Aorta (tissue), 5 donors: ENCODE results near the gene SERPINB1. TPM values are rescaled to one million over a fixed set of nuclear protein-coding genes. Genes with fewer than 3 reads are reported as not detected.
"Not testable (repeated sequence)": the region's sequence is repeated elsewhere in the genome, so short reads cannot be mapped to it uniquely, and the experiment has no call there.

ENCODE experiments used
- ATAC-seq: fragments of 200-7000 bp; cut with Tn5 transposase; one replicate; pipeline ENCODE4 v1.9.1; 2022; ENCODE audit warnings: moderate library complexity; ENCODE audit not compliant: low FRiP score
- DNase-seq, 2 donors: peaks; one replicate each; pipeline ENCODE4 v3.0.0-alpha.2; 2020
- H3K27ac ChIP-seq, 2 donors: one replicate each; pipeline ENCODE4 v1.5.1; 2013; ENCODE audit warnings: low read length in 2 of 2, mild to moderate bottlenecking in 2 of 2, moderate library complexity in 2 of 2, control low read depth in 1 of 2, inconsistent platforms in 1 of 2, low read depth in 1 of 2
- H3K27me3 ChIP-seq, 2 donors: one replicate each; pipeline ENCODE4 v1.6.1; 2013; ENCODE audit warnings: control low read depth in 1 of 2, low read length in 1 of 2, mild to moderate bottlenecking in 1 of 2, moderate library complexity in 1 of 2; ENCODE audit not compliant: insufficient read depth in 2 of 2, control insufficient read depth in 1 of 2
- H3K36me3 ChIP-seq, 2 donors: one replicate each; pipeline ENCODE4 v1.6.1; 2013; ENCODE audit warnings: control low read depth in 1 of 2, low read length in 1 of 2, mild to moderate bottlenecking in 1 of 2; ENCODE audit not compliant: insufficient read depth in 2 of 2, control insufficient read depth in 1 of 2
- H3K4me1 ChIP-seq, 2 donors: one replicate each; pipeline ENCODE4 v1.6.1; 2013; ENCODE audit warnings: low read length in 2 of 2, control low read depth in 1 of 2, mild to moderate bottlenecking in 1 of 2, moderate library complexity in 1 of 2; ENCODE audit not compliant: insufficient read depth in 2 of 2, control insufficient read depth in 1 of 2
- H3K4me3 ChIP-seq, 2 donors: one replicate each; pipeline ENCODE4 v1.5.1; 2013; ENCODE audit warnings: low read length in 2 of 2, control low read depth in 1 of 2, mild to moderate bottlenecking in 1 of 2
- H3K9me3 ChIP-seq: one replicate; pipeline ENCODE4 v1.6.1; 2013; ENCODE audit warnings: mild to moderate bottlenecking, low read length; ENCODE audit not compliant: control insufficient read depth
- WGBS, 2 donors: extraction: QIAGEN DNeasy Blood & Tissue Kit; methylation state at CpG; one replicate each; pipeline ENCODE4 v1.1.7; 2013; 5-methylcytosine and 5-hydroxymethylcytosine counted together
- intact Hi-C, 2 donors: fragments of 100-400 bp; cut with DNase I; formaldehyde crosslinking; loops; one replicate each; pipeline versions ENCODE4 v1.14.2 to v1.15.0; 2022
- polyA plus RNA-seq, 2 donors: library from polyadenylated mRNA; stranded (reverse); fragments of 200-250 nt; gene quantifications; one replicate each; pipeline ENCODE4 v1.2.3, GENCODE V29; 2013
- total RNA-seq, 2 donors: library from RNA; stranded (reverse); fragmentation: NEBNext Ultra II Directional; extraction: Animal tissue kit (Norgen Biotek cat#: 25700); gene quantifications; one replicate each; pipeline ENCODE4 v1.2.1, GENCODE V29; 2021
- donor health status: healthy with polysubstance abuse.
- donor health status: Bipolar disorder and iron deficiency.
- donor health status: DM: no; HTN: no; CAD: no.
- donor health status: DM: no; HTN: no; CAD: no.
- donor health status: DM: yes; HTN: yes; CAD: no.

Gene SERPINB1
- total and polyA plus RNA-seq, 4 donors, result 30.2 to 59.5 (median 44.7) TPM

DNA sequence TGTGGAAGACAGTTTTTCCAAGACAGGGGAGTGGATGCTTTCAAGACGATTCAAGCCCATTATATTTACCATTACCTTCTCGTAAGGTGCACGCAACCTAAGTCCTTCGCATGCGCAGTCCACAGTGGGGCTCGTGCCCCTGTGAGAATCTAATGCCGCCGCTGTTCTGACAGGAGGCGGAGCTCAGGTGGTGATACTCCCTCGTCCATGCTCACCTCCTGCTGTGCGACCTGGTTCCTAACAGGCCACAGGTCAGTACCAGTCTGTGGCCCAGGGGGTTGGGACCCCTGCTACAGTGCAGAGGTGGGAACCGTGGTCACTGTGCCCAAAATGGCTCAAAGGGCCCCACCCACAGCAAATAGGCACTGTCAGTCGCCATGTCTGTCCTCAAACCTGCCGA is 36.6 kb downstream of the SERPINB1 start:
- Histone ChIP-seq H3K27me3 (no peaks in the 10 kb centered on the region), H3K9me3 (no peaks in the 10 kb centered on the region), H3K4me3 (no peak overlapping the region), H3K4me1 (peaks cover 0 to 5% of the 10 kb centered on the region in 2 donors), H3K36me3 (no peaks in the 10 kb centered on the region), H3K27ac (no peak overlapping the region)
- intact Hi-C loops, result no loop called here
- DNase-seq (no peak), ATAC-seq (no peak)
- 93% methylated on average over 14 of the region's 14 CpGs for WGBS, 2 donors

DNA sequence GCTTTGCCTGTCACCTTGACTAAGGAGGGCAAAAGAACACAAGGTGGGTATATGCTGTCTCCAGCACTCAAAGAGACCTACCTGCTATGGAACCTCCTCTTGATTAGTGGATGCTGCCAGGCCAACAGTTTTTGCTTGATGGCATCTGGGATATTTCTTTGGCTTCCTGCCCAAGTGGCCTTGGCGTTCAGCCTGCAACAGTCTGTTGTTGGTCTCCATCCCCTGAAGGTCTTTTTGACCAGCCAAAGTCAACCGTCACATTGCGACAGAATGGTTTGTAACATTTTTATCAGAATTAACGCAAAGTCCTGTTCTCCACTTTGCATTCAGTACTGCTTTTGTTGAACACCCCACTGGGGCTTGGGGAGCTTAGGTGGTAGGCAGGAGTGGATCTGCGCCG is 37.1 kb downstream of the SERPINB1 start:
- 24 to 25% methylated on average over 6 of the region's 6 CpGs for WGBS, 2 donors
- ATAC-seq (no peak), DNase-seq (no peak)
- Histone ChIP-seq H3K27me3 (no peaks in the 10 kb centered on the region), H3K4me3 (no peak overlapping the region), H3K27ac (no peak overlapping the region), H3K4me1 (peaks cover 0 to 5% of the 10 kb centered on the region in 2 donors), H3K9me3 (no peaks in the 10 kb centered on the region), H3K36me3 (no peaks in the 10 kb centered on the region)
- intact Hi-C loops, result no loop called here

DNA sequence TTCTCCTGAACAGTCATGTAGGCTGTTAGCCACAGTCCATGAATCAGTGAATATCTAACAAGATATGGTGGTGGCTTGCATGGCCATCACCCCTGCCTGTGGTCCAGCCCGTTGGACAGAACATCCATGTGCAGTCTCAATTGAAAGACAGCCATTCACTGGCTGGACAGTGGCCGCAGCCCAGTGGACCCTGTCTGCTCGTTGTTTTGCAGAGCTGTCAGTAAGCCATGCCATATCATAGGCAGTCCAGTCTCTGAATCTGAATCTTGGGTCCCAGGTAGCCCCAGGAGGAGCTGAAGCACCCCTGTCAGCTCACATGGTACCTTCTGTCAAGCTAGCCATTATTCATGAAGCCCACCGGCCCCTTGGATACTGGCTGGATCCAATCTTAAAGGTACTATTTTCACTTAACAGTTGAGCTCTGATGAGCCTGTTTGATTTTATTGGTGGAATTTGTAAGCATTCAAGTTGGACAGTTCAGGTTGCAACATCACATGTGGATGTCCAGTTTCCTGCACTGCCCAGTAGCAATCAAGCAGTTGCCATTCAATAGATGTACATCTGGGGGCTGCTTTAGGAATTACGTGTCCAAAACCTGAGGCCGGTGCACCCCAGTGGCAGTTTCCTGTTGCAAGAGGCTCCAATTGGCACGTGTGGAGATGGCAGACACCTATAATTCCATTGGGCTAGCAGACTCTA is 37.8 kb downstream of the SERPINB1 start:
- Histone ChIP-seq H3K36me3 (no peaks in the 10 kb centered on the region), H3K9me3 (no peaks in the 10 kb centered on the region), H3K27me3 (no peaks in the 10 kb centered on the region), H3K4me3 (no peak overlapping the region), H3K27ac (no peak overlapping the region), H3K4me1 (peaks cover 0 to 5% of the 10 kb centered on the region in 2 donors)
- DNase-seq (no peak), ATAC-seq (no peak)
- intact Hi-C loops, result no loop called here
- 72 to 73% methylated on average over 7 of the region's 7 CpGs for WGBS, 2 donors

DNA sequence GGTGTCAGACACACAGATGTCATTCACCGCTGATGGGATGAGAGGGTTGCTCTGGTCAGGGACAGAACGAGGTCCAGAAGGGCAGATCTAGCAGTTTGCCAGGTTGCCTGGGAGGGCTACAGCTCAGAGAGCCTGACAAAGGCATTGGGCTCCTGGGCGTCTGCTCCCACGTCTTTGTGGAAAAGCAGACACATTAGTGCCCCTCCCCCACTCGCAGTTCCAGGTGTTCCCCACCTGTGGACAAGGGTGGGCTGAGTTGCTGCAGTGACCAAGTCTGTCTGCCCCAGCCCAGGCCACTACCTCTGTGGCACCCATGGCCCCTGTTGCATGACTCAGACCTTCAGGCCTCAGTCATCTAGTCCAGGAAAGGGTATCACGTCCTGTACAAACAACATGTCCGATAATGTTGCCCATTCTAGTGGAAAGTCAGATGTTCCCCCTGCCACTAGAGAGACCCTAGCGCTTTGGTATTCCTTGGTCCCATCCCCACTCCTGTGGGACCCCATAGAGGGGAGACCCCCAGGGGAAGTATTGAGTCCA is 39.1 kb downstream of the SERPINB1 start:
- H3K4me3 ChIP-seq, result no peak overlapping the region
- H3K36me3 ChIP-seq, result no peaks in the 10 kb centered on the region
- ATAC-seq (no peak), DNase-seq (no peak)
- H3K4me1 ChIP-seq, result peaks cover 0 to 4% of the 10 kb centered on the region in 2 donors
- intact Hi-C loops, result no loop called here
- 93 to 94% methylated on average over 8 of the region's 8 CpGs for WGBS, 2 donors
- no peak overlapping the region for H3K27ac ChIP-seq
- H3K27me3 ChIP-seq, result no peaks in the 10 kb centered on the region
- no peaks in the 10 kb centered on the region for H3K9me3 ChIP-seq

DNA sequence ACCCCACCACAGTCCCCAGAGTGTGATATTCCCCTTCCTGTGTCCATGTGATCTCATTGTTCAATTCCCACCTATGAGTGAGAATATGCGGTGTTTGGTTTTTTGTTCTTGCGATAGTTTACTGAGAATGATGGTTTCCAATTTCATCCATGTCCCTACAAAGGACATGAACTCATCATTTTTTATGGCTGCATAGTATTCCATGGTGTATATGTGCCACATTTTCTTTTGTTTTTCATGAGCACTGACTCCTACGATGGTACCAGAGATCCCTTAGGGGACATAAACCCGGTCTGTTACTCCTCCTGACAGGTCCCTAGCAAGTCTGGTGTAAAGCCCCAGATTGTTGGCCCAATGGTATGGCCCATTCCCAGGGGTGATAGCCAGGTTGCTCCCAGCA is 40.0 kb downstream of the SERPINB1 start:
- ATAC-seq, H3K4me1 ChIP-seq, H3K27ac ChIP-seq, H3K4me3 ChIP-seq, H3K36me3 ChIP-seq, H3K27me3 ChIP-seq, DNase-seq, intact Hi-C loops, H3K9me3 ChIP-seq: not testable (repeated sequence)
- WGBS, 2 donors, result 95 to 96% methylated on average over 2 of the region's 4 CpGs

DNA sequence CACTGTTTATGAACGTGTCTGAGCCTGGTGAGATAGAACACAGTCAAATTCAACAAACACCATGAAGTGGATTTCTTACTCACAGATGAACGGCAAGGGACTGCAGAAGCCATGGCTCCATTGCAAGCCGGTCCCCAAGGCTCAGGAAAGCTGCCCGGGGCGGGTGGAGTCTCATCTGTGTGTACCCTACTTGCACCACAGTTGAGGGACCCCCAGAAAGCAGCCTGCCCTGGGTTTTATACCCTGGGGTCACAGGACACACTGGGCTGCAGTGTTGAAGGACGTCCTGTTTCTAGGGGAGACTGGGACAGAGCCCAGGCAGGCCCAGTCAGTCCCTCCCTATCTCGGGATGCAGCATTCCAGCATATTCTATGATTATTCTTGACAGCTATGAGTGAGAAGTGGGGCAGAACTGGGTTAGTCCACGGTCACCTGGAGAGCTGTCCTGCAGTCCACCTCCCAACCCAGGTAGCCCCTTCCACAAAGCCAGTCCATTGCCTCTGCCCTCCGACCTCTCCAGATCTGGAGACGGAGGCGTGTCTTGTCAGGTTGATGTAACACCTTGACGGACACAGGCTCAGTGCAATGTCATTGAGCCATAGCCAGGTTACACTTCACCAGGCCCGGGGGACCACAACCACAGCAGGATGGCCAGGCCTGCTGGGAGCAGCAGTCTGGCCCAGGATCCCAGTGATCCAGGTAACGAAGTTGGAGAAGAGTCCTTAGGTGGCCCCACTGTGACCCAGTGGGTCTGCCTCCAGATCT is 40.9 kb downstream of the SERPINB1 start:
- Histone ChIP-seq H3K36me3 (no peaks in the 10 kb centered on the region), H3K4me3 (no peak overlapping the region), H3K27me3 (no peaks in the 10 kb centered on the region), H3K9me3 (no peaks in the 10 kb centered on the region), H3K27ac (no peak overlapping the region), H3K4me1 (no peaks in the 10 kb centered on the region)
- no peak for ATAC-seq
- no peak for DNase-seq
- intact Hi-C loops, result no loop called here
- 83 to 87% methylated on average over 14 of the region's 14 CpGs for WGBS, 2 donors

DNA sequence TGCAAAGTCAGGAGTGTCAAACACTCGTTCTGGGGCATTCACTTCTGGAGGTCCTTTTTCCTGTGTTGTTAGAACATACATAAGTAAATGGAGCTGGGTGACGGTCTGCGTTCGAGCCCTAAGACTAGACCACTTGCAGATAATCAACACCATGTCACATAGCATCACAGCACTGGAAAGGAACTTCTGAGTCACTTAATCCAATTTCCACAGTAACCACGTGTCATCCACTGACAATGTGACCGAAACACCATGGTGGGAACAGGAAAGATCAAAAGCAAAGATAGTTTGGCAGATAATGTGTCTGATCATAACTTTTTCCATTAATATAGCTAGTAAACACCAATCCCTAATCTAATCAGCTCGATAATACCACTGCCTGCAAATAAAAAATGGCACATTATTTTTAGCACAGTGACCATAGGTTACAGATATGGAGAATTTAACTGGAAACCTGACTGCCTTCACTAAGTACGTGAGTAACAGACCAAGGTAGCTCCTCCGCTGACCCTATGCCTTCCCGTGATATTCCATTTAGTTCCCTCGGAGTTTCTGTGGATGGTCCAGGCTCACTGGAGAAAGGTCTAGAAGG is 41.6 kb downstream of the SERPINB1 start:
- intact Hi-C loops, result no loop called here
- no peaks in the 10 kb centered on the region for H3K9me3 ChIP-seq
- H3K27me3 ChIP-seq, result no peaks in the 10 kb centered on the region
- 59 to 72% methylated on average over 11 of the region's 11 CpGs for WGBS, 2 donors
- no peak for DNase-seq
- H3K4me1 ChIP-seq, result no peaks in the 10 kb centered on the region
- no peaks in the 10 kb centered on the region for H3K36me3 ChIP-seq
- ATAC-seq, result no peak
- no peak overlapping the region for H3K4me3 ChIP-seq
- no peak overlapping the region for H3K27ac ChIP-seq

DNA sequence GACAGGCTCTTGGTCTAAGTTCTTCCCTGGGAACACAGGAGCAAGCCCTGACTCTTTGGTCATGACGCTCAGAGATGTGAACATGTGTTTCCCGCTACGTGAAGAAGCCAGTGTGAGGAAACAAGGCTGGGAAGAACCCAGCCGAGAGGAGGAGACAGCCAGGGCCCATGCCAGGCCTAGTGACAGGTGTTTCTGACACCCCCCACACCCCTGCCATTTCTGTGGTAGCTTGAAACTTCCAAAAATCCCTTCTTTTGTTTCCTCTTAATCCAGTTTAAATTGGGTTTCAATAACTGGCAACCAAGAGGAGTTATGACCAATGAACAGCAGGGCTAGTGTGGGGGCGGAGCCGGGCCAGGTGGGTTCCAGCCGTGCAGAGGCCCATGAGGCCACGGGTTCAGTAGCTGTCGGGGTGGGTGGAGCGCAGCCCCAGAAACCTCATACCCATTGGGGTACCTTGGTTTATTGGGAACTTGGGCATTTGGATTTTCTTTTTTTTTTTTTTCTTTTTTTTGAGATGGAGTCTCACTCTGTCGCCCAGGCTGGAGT is 43.0 kb downstream of the SERPINB1 start:
- no peak for DNase-seq
- Histone ChIP-seq H3K9me3 (no peaks in the 10 kb centered on the region), H3K36me3 (no peaks in the 10 kb centered on the region), H3K4me1 (no peaks in the 10 kb centered on the region), H3K27me3 (no peaks in the 10 kb centered on the region), H3K4me3 (no peak overlapping the region), H3K27ac (no peak overlapping the region)
- no peak for ATAC-seq
- 82 to 84% methylated on average over 11 of the region's 11 CpGs for WGBS, 2 donors
- intact Hi-C loops, result no loop called here
